GM12801 (cell line): ENCODE results near the gene DENND10.

Experiments used
- TF ChIP-seq, protein P1 (sequence below): IDR thresholded peaks from one replicate; pipeline ENCODE4 v1.5.1; 2011; ENCODE audit warnings: control low read depth; ENCODE audit not compliant: insufficient read length; ENCODE audit errors: extremely low read depth

The DENND10 gene

DNA sequence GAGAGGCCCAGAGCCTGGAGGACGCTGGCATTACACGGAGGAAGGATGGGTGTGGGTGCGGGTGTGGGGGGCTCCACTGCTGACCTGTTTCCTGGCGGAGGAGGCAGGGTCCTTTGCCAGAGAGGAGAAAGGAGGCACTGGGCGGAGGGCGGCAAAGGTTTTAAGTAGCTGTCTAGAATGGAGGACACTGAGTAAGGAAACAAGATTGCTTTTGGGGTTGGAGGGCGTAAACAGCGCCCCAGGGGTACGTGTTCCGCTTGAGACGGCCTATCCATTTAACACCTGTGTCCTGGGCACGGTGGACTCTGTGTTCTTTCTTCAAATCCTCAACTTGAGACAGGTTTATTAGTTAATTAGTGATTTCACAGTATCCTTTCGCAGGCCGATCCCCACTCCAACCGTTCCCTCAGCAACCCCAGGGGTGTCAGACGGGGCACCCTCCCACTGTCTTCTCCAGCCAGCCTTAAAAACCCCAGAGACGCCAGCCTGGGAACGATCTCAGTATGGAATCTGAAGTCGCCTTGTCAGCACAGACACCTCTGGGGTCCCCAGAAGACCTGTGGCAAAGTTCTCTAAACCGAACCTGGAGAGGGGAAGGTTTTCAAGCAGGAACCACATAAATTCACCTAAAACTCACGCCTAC is 36.8 kb downstream of the DENND10 start:
- TF ChIP-seq, protein P1, sequence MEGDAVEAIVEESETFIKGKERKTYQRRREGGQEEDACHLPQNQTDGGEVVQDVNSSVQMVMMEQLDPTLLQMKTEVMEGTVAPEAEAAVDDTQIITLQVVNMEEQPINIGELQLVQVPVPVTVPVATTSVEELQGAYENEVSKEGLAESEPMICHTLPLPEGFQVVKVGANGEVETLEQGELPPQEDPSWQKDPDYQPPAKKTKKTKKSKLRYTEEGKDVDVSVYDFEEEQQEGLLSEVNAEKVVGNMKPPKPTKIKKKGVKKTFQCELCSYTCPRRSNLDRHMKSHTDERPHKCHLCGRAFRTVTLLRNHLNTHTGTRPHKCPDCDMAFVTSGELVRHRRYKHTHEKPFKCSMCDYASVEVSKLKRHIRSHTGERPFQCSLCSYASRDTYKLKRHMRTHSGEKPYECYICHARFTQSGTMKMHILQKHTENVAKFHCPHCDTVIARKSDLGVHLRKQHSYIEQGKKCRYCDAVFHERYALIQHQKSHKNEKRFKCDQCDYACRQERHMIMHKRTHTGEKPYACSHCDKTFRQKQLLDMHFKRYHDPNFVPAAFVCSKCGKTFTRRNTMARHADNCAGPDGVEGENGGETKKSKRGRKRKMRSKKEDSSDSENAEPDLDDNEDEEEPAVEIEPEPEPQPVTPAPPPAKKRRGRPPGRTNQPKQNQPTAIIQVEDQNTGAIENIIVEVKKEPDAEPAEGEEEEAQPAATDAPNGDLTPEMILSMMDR: no peak

DNA sequence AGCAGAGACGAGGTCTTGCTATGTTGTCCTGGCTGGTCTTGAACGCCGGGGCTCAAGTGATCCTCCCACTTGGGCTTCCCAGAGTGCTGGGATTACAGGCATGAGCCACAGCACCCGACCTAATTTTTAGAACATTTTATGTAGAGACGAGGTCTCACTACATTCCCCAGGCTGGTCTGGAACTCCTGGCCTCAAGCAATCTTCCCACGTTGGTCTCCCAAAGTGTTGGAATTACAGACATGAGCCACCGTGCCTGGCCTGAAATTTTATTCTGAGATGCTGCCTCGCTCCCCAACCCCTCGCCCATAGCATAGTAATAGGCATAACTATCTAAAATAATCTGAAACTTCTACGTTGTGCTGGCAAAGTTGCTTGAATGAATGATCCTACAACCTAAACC is 39.7 kb downstream of the DENND10 start:
- TF ChIP-seq, protein P1: no peak

DNA sequence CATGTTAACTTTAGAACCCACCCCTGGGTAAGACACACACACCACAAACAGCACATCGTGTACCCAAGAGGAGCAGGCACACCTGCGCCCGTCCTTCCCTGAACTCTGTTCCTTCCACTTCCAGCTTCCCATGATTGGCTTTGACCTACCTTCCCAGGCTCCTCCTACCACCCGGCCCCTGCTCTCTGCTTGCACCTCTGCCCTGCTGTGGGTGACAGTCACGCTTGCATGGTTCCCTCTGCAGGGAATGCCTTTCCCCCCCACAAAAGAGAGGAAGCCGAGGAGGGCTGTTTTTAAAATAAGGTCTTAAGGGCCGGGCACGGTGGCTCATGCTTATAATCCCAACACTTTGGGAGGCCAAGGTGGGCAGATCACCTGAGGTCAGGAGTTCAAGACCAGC is 45.2 kb downstream of the DENND10 start:
- TF ChIP-seq, protein P1: no peak

DNA sequence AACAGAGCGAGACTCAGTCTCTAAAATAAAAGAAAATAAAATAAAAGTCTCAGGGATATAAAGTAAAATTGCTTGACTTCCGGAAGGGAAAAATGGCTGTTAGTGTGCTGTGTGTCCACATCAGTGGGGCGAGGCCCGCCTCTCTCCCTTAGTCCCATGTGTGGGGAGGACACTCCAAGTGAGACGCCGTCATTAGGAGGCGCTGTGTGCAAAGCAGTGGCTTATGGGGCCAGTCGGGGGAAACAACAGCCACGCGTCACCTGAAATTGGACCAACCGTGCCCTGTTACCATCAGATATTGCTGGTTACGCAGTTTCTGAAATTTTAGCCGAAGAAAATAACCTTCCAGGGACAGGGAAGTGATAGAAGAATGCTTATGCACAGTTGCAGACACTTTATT is 45.8 kb downstream of the DENND10 start:
- TF ChIP-seq, protein P1: no peak

DNA sequence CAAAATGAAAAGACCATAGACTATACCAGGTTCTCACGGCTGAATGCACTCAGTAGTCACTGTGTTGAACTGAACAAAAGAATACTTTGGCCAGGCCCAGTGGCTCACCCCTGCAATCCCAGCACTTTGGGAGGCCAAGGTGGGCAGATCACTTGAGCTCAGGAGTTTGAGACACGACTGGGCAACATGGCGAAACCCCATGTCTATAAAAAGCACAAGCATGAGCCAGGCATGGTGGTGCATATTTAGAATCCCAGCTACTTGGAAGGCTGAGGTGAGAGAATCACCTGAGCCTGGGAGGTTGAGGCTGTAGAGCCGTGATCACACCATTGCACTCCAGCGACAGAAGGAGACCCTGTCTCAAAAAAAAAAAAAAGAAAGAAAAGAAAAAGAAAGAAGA is 49.1 kb downstream of the DENND10 start:
- TF ChIP-seq, protein P1: no peak

DNA sequence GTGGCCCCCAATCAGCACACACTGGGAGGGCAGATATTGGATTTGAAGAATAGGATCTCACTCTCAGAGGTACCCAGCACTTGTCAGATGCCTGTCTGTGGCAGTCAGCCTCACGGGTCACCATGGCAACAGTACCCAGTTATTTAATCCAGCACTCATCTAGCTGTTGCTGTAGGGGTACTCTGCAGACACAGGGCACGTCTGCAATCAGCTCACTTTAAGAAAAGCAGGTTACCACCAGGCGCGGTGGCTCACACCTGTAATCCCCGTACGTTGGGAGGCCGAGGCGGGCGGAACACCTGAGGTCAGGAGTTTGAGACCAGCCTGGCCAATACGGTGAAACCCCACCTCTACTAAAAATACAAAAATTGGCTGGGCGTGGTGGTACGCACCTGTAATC is 49.7 kb downstream of the DENND10 start:
- TF ChIP-seq, protein P1: no peak

DNA sequence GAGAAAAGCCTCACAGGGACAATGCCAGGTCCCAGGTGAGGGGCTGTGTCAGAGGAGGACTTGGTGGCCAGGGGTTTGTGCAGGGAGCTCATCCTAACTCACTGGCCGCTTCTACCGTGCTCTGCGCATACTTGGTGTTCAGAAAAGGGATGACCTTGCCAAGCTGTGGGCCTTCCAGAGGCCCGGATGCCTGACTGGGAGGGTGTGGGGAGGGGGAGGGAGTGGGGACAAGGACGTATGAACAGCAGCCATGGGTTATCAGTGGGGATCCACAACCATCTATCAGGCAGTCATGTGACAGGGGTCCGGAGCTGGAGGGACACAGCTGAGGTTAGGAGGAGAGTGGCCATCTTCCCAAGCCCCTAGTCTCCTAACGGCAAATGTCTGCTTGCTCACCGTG is 55.4 kb downstream of the DENND10 start:
- TF ChIP-seq, protein P1: no peak
